Stimulated activated naive B cell treated with anti-CD40 and anti-IgM and Interleukin-4, amounts not matched to agents 10 μg/mL and 1 μg/mL and 100 μg/mL, for 72 hours (primary cell): ENCODE measurements around the gene SUPT20HL1.
A peak's percentile ranks its signal among the peaks of the same experiment; 100 is the strongest.
"Not testable (repeated sequence)": the region's sequence is repeated elsewhere in the genome, so short reads cannot be mapped to it uniquely, and the experiment has no call there.

Experiments used
- ATAC-seq, 2 donors: fragments of 150-1000 bp; cut with Tn5 transposase; replicated peaks; 2 replicates each; pipeline ENCODE4 v1.10.0; 2021; ENCODE audit warnings: moderate library complexity in 1 of 2
- DNase-seq: peaks from one replicate; pipeline ENCODE4 v3.0.0; 2021
- H3K27ac Mint-ChIP-seq: one replicate; pipeline ENCODE4 v1.8.0; 2022; ENCODE audit warnings: mild to moderate bottlenecking, mixed read lengths
- H3K27me3 Mint-ChIP-seq, 2 donors: one replicate each; pipeline ENCODE4 v1.8.0; 2022; ENCODE audit warnings: mixed read lengths in 2 of 2
- H3K36me3 Mint-ChIP-seq, 2 donors: one replicate each; pipeline ENCODE4 v1.8.0; 2022; ENCODE audit warnings: mixed read lengths in 2 of 2, mild to moderate bottlenecking in 1 of 2
- H3K4me1 Mint-ChIP-seq, 2 donors: one replicate each; pipeline ENCODE4 v1.8.0; 2022; ENCODE audit warnings: mixed read lengths in 2 of 2, mild to moderate bottlenecking in 1 of 2
- H3K4me3 Mint-ChIP-seq, 2 donors: one replicate each; pipeline ENCODE4 v1.8.0; 2022; ENCODE audit warnings: mild to moderate bottlenecking in 2 of 2, mixed read lengths in 2 of 2, moderate library complexity in 1 of 2
- H3K9me3 Mint-ChIP-seq, 2 donors: one replicate each; pipeline ENCODE4 v1.8.0; 2022; ENCODE audit warnings: mixed read lengths in 2 of 2, mild to moderate bottlenecking in 1 of 2

Gene SUPT20HL1

DNA sequence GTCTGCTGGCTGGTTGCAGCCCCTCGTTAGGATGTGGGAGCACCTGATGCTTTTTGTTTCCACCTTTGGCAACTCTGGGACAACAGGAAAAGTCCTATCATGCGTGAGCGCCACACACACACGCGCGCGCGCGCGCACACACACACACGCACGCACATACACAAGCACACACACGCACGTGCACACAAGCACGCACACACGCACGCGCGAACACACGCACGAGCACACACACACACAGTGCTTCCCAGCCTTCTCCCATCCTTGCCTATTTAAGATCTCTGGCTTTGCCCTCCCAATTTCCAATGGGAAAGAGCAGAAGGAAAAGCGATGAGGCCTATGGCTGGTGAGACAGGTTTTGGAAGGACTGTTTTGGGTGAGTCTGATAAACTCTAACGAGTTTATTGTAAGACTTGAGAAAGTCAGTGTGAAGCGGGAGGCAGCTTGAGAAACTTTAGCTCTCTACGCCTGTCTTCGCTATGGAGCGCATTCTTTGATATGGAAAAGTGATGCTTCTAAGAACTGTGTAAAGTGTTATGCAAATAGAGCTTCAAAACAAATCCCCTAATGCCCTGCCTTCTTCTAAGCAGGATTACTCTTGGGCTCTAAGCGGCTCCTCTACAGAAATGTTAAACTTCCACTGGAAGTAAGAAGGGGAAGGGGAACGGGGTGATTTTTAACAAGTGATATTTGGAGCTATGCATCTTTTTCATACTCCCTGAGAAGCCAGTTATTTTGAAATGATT lies 11.8 kb downstream of the SUPT20HL1 start:
- ATAC-seq (no peak), DNase-seq (no peak)
- H3K36me3 Mint-ChIP-seq = no peaks in the 10 kb centered on the region
- no peaks in the 10 kb centered on the region for H3K9me3 Mint-ChIP-seq
- H3K4me1 Mint-ChIP-seq = peaks cover 7 to 10% of the 10 kb centered on the region in 2 donors
- H3K27ac Mint-ChIP-seq = no peak overlapping the region
- peak overlapping the region in 1 of 2 donors; percentile 75 for H3K4me3 Mint-ChIP-seq
- peaks cover 21 to 34% of the 10 kb centered on the region in 2 donors for H3K27me3 Mint-ChIP-seq

- Mint-ChIP-seq H3K4me3 (no peak overlapping the region), H3K4me1 (peaks cover 7 to 10% of the 10 kb centered on the region in 2 donors), H3K27me3 (peaks cover 21 to 40% of the 10 kb centered on the region in 2 donors), H3K27ac (no peak overlapping the region), H3K36me3 (no peaks in the 10 kb centered on the region), H3K9me3 (no peaks in the 10 kb centered on the region)
- ATAC-seq = no peak
- no peak for DNase-seq
These were observed 15.2 kb downstream of the SUPT20HL1 start for GRCh38 chrX:24375600-24376131.

GRCh38 chrX:24376403-24376802 lies 16.0 kb downstream of the SUPT20HL1 start:
- DNase-seq = no peak
- no peak for ATAC-seq
- Mint-ChIP-seq H3K4me3 (no peak overlapping the region), H3K36me3 (no peaks in the 10 kb centered on the region), H3K4me1 (peaks cover 2 to 6% of the 10 kb centered on the region in 2 donors), H3K27me3 (peaks cover 15 to 33% of the 10 kb centered on the region in 2 donors), H3K27ac (no peak overlapping the region), H3K9me3 (no peaks in the 10 kb centered on the region)

DNA sequence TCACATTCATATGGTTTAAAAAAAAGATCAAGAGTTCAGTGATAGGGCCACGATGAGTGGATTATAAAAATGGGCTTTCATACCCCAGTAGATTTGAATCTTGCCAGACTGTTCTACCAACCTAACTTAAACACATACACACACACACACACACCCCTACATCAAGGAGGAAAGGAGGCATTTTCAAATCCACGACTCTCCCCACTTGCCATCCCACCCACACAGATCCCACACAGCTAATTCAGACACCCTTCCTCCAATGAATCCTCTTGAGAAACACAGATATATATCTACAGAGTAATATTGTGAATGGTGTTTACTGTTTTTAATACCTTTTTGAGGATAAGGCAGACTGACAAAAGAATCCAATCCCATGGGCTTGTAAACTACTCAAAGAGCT lies 16.8 kb downstream of the SUPT20HL1 start:
- Mint-ChIP-seq H3K4me1 (no peaks in the 10 kb centered on the region), H3K27ac (no peak overlapping the region)
- ATAC-seq = no peak

DNA sequence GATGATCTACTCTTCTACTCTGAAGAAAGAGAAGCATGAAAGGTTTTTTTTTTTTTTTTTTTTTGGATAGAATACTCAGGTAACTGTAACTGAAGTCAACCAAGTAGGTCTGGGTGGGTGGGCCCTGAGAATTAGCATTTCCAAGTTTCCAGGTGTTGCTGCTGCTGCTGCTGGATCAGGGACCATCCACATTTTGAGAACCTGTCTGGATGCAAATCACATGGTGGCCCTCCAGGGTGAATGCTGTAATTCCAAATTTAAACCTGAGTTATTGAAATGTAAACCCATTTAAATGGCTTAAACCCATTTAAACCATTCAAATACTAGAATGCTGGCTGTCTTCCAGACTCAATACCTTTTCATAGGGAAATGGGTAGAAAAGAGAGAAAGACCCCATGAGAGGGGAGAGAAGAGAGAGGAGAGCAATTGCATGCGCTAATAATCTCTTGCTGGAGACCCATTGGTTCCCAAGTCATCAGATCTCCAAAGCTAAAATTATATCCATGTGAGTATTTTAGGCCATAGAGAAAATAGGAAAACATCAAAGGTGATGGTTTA lies 17.6 kb downstream of the SUPT20HL1 start:
- H3K36me3 Mint-ChIP-seq = no peaks in the 10 kb centered on the region
- no peak overlapping the region for H3K4me3 Mint-ChIP-seq
- no peak for ATAC-seq

More for the DNA sequence above, 16.8 kb downstream of the SUPT20HL1 start:
- no peaks in the 10 kb centered on the region for H3K9me3 Mint-ChIP-seq
- no peaks in the 10 kb centered on the region for H3K36me3 Mint-ChIP-seq
- DNase-seq = no peak
- peaks cover 14 to 26% of the 10 kb centered on the region in 2 donors for H3K27me3 Mint-ChIP-seq
- no peak overlapping the region for H3K4me3 Mint-ChIP-seq

GRCh38 chrX:24378706-24379105 lies 18.3 kb downstream of the SUPT20HL1 start:
- Mint-ChIP-seq H3K4me3 (no peak overlapping the region), H3K4me1 (no peaks in the 10 kb centered on the region), H3K27me3 (peaks cover 6 to 27% of the 10 kb centered on the region in 2 donors), H3K27ac (no peak overlapping the region), H3K36me3 (no peaks in the 10 kb centered on the region), H3K9me3 (no peaks in the 10 kb centered on the region)
- DNase-seq (no peak), ATAC-seq (no peak)

More for the DNA sequence above, 17.6 kb downstream of the SUPT20HL1 start:
- Mint-ChIP-seq H3K27ac (no peak overlapping the region), H3K27me3 (peaks cover 12 to 25% of the 10 kb centered on the region in 2 donors), H3K9me3 (no peaks in the 10 kb centered on the region), H3K4me1 (no peaks in the 10 kb centered on the region)
- DNase-seq = no peak

DNA sequence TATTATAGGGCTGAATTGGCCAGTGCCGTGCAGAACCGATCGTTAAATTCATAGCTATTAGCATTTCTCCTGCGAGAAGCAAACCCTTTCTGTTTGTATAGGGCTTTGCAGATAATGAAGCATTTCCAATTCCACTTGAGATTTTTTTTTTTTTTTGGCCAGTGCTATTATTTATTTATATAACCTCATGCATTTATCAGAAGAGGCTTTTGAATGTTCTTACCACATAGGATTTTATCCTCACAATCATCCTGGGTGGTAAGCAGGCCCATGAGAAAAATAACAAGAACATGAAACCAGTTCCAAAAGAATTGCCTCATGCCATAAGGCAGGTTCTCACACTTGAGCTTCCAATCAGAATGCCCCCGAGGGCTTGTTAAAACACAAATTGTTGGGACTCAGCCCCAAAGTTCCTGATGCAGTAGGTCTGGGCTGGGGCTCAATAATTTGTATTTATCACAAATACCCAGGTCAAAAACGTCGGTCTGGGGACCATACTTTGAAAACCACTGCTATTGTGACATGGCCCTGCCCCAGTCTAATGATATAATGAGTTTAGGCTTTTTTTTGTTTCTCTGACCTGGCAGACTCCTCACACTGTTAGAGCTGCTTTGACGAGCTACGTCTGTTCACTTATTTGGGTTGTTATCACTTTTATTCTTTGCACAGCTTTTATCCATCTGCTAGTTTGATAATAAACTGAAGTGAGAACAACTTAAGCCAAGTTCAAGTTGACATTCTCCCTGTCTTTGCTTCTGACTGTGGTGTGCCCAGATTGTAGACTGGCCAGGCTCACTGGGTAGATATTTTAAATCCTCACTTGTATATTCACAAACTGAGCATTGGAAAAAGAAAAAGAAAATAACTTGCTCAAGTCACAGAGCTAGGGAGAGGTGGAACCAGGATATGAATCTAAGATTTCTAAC lies 20.1 kb downstream of the SUPT20HL1 start:
- H3K36me3 Mint-ChIP-seq = no peaks in the 10 kb centered on the region
- H3K9me3 Mint-ChIP-seq = no peaks in the 10 kb centered on the region
- no peaks in the 10 kb centered on the region for H3K4me1 Mint-ChIP-seq
- H3K27me3 Mint-ChIP-seq = peaks cover 8 to 34% of the 10 kb centered on the region in 2 donors
- H3K27ac Mint-ChIP-seq = no peak overlapping the region
- DNase-seq (no peak), ATAC-seq (no peak)
- H3K4me3 Mint-ChIP-seq = no peak overlapping the region

DNA sequence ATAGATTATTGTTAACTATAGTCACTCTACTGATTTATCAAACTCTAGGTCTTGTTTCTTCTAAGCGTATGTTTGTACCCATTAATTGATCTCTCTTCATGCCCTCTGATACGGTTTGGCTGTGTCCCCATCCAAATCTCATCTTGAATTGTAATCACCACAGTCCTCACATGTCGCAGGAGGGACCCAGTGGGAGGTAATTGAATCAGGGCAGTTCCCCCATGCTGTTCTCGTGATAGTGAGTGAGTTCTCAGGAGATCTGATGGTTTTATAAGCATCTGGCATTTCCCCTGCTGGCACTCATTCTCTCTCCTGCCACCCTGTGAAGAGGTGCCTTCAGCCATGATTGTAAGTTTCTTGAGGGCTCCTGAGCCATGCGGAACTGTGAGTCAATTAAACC lies 21.9 kb downstream of the SUPT20HL1 start:
- DNase-seq, ATAC-seq, H3K9me3 Mint-ChIP-seq, H3K27ac Mint-ChIP-seq, H3K4me3 Mint-ChIP-seq, H3K4me1 Mint-ChIP-seq, H3K36me3 Mint-ChIP-seq: not testable (repeated sequence)
- peaks cover 15 to 32% of the 10 kb centered on the region in 2 donors for H3K27me3 Mint-ChIP-seq

GRCh38 chrX:24387724-24388123 lies 27.3 kb downstream of the SUPT20HL1 start:
- DNase-seq = no peak
- H3K27me3 Mint-ChIP-seq = peaks cover 15 to 47% of the 10 kb centered on the region in 2 donors
- H3K4me3 Mint-ChIP-seq = no peak overlapping the region
- peaks cover 0 to 3% of the 10 kb centered on the region in 2 donors for H3K9me3 Mint-ChIP-seq
- no peak for ATAC-seq
- no peak overlapping the region for H3K27ac Mint-ChIP-seq
- no peaks in the 10 kb centered on the region for H3K4me1 Mint-ChIP-seq
- peaks cover 0 to 2% of the 10 kb centered on the region in 2 donors for H3K36me3 Mint-ChIP-seq

GRCh38 chrX:24391389-24391788 lies 30.9 kb downstream of the SUPT20HL1 start:
- peaks cover 12 to 31% of the 10 kb centered on the region in 2 donors for H3K27me3 Mint-ChIP-seq
- DNase-seq (no peak), ATAC-seq (no peak)
- H3K4me3 Mint-ChIP-seq = no peak overlapping the region
- peaks cover 0 to 4% of the 10 kb centered on the region in 2 donors for H3K4me1 Mint-ChIP-seq
- no peak overlapping the region for H3K27ac Mint-ChIP-seq
- H3K36me3 Mint-ChIP-seq = no peaks in the 10 kb centered on the region
- no peaks in the 10 kb centered on the region for H3K9me3 Mint-ChIP-seq

- ATAC-seq = no peak
- no peak for DNase-seq
- Mint-ChIP-seq H3K27me3 (peaks cover 12 to 31% of the 10 kb centered on the region in 2 donors), H3K9me3 (no peaks in the 10 kb centered on the region), H3K27ac (no peak overlapping the region), H3K4me1 (peaks cover 0 to 4% of the 10 kb centered on the region in 2 donors), H3K36me3 (no peaks in the 10 kb centered on the region), H3K4me3 (no peak overlapping the region)
These were observed 31.4 kb downstream of the SUPT20HL1 start for GRCh38 chrX:24391843-24392242.

DNA sequence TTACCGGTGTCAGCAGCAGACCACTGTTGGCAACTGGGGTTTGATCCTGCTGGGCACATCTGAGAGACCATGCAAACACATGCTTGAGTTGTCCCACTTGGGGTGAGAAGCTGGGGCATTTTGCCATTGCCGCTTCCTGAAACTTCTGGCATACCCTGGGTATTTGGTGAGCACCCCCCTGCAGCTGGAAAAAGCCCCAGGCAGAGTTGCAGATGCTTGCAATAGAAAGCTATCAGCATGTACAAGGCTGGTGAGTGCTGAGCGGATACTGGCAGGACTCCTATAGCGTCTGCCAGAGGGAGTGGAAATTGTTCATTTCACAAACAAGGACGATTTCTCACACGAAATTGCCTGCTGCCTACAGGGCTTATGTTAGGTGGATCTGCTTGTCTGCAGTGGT lies 32.3 kb downstream of the SUPT20HL1 start:
- H3K27me3 Mint-ChIP-seq = peaks cover 12 to 32% of the 10 kb centered on the region in 2 donors
- H3K9me3 Mint-ChIP-seq = no peaks in the 10 kb centered on the region
- H3K4me3 Mint-ChIP-seq = no peak overlapping the region
- DNase-seq (no peak), ATAC-seq (no peak)
- H3K27ac Mint-ChIP-seq = no peak overlapping the region
- H3K36me3 Mint-ChIP-seq = no peaks in the 10 kb centered on the region
- H3K4me1 Mint-ChIP-seq = peaks cover 0 to 4% of the 10 kb centered on the region in 2 donors

DNA sequence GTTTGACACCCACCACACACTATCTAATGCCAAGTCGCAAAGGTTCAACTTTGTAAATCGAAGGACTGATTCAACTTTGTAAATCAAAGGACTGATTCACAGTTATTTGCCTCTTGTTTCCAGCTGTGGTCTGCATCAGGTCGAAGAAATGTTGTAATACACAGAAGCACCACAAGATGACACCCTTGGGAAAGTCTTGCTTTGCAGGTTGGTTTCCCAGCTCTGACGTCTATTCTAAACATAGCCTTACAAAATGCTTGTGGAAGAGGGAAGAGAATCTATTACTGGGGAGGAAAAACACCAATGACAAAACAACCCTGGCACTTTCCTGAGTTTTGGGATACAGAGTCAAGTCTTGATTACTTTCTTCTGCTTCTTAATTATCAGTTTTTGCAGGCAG lies 35.3 kb downstream of the SUPT20HL1 start:
- ATAC-seq = peak; percentile 53 to 77
- no peaks in the 10 kb centered on the region for H3K9me3 Mint-ChIP-seq
- H3K4me3 Mint-ChIP-seq = no peak overlapping the region
- H3K4me1 Mint-ChIP-seq = peaks cover 0 to 4% of the 10 kb centered on the region in 2 donors
- H3K27me3 Mint-ChIP-seq = peaks cover 10 to 31% of the 10 kb centered on the region in 2 donors
- DNase-seq = peak; percentile 18
- no peaks in the 10 kb centered on the region for H3K36me3 Mint-ChIP-seq
- H3K27ac Mint-ChIP-seq = no peak overlapping the region
